ENCODE results near the gene DBN1. TPM values are rescaled to one million over a fixed set of nuclear protein-coding genes. Genes with fewer than 3 reads are reported as not detected.

Gene DBN1
- total RNA-seq, 4 donors from 2014 or later = 61.4 to 98.8 (median 68.0) TPM

GRCh38 chr5:177430972-177431316, 42.5 kb downstream of the DBN1 start:
- Histone ChIP-seq H3K27me3 (no peaks in the 10 kb centered on the region), H3K36me3 (peaks cover 36 to 37% of the 10 kb centered on the region in 2 donors), H3K9me3 (no peaks in the 10 kb centered on the region), H3K4me1 (peaks cover 13% of the 10 kb centered on the region in 2 donors), H3K27ac (no peak overlapping the region), H3K4me3 (replicated peaks in 1 of 3) (no peak overlapping the region)
- WGBS, 2 donors = 75 to 88% methylated on average over 7 of the region's 7 CpGs
- intact Hi-C loops (cut with DNase I) = no loop called here
- TF ChIP-seq POLR2A (IDR thresholded peaks at IDR 0.05) (no peak), CTCF (IDR thresholded peaks at IDR 0.05) (no peak)
- no peak for DNase-seq

DNA sequence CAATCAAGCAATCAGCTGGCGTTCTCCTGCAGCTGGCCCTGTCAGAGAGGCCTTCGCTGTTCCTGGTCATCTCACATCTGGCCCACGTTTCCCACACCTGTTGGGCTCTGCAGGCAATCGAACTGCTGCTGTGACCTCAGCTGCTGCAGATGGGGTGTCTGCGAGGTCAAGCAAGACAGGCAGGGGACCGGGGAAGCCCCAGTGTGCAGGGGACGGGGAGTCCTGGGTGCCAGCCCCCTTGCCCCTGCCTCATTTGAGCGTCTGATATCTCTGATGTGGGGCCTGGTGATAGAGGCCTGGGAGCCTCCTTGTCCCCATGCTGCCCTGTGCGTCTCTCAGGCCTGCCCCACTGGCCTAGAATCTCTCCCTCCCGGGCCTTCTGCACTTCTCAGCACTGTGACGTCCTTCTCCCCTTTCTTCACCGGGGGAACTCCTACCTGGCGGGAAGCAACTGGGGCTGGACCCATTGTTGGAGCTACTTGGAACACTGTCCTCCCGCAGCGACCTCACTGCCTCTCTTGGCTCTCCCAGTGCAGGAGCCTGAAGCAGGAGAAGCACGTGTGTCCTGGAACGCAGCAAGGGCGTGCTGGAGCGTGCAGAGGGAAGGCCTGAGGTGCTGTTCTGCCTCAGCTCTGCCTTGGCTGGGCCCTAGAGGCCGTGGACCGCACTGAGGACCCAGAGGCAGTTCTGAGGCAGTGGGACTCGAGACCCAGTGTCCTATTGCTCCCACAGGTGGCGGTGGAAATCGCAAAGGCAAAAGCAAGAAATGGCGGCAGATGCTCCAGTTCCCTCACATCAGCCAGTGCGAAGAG, 43.1 kb downstream of the DBN1 start:
- WGBS, 2 donors = 90 to 95% methylated on average over 21 to 25 of the region's 26 CpGs
- H3K27ac ChIP-seq = no peak overlapping the region

DNA sequence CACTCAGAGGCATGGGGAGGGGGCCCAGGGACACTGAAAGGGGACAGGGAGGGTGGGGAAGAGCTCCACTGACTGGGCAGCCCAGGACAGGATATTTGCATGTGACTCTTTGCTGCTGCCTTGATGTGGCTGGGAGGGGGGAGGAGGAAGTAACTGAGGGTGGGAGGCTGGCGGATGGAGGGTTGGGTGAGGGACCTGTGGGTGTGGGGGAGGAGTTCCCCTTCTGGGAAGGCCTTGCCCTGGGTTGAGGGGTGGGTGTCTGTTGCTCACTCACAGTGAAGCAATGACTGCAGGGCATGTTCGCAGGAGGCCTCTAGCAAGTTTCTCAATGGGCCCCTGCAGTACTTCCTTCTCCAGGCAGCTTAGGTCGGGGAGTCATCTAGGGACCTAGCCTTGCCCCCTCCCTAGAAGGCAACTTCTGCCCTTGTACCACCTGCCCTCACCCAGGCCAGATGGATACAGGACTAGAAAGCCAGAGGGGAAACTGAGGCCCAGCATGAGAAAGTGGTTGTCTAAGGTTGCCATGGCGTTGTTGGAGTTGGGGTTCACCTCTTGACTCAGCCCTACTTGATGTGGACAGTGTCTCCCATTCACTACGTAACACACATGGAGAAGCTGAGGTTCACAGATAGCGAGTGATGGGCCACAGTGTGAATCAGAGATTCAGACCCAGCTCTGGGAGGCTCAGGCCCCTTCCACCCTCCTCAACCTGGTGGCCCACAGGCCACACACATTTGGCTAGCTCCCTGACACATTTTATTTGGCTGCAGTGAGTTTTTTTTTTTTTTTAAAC, 44.0 kb downstream of the DBN1 start:
- WGBS, 2 donors = 86 to 92% methylated on average over 6 of the region's 6 CpGs
- Histone ChIP-seq H3K4me1 (peaks cover 13% of the 10 kb centered on the region in 2 donors), H3K27me3 (no peaks in the 10 kb centered on the region), H3K27ac (no peak overlapping the region), H3K9me3 (no peaks in the 10 kb centered on the region), H3K36me3 (peaks cover 23 to 24% of the 10 kb centered on the region in 2 donors), H3K4me3 (replicated peaks in 1 of 3) (no peak overlapping the region)
- DNase-seq = peak; percentile 25 to 30
- no peak for TF ChIP-seq POLR2A (IDR thresholded peaks at IDR 0.05)
- TF ChIP-seq CTCF (IDR thresholded peaks at IDR 0.05) = no peak
- intact Hi-C loops (cut with DNase I) = no loop called here

More for the DNA sequence above, 43.1 kb downstream of the DBN1 start:
- intact Hi-C loops (cut with DNase I) = no loop called here
- DNase-seq = no peak
- peaks cover 31 to 33% of the 10 kb centered on the region in 2 donors for H3K36me3 ChIP-seq
- no peaks in the 10 kb centered on the region for H3K27me3 ChIP-seq
- TF ChIP-seq POLR2A (IDR thresholded peaks at IDR 0.05) (no peak), CTCF (IDR thresholded peaks at IDR 0.05) (no peak)
- H3K4me3 ChIP-seq (replicated peaks in 1 of 3) = no peak overlapping the region
- no peaks in the 10 kb centered on the region for H3K9me3 ChIP-seq
- peaks cover 13% of the 10 kb centered on the region in 2 donors for H3K4me1 ChIP-seq

- 83 to 90% methylated on average over 9 to 10 of the region's 10 CpGs for WGBS, 2 donors
- H3K9me3 ChIP-seq = no peaks in the 10 kb centered on the region
- intact Hi-C loops (cut with DNase I) = no loop called here
- H3K4me3 ChIP-seq (replicated peaks in 1 of 3) = no peak overlapping the region
- no peaks in the 10 kb centered on the region for H3K27me3 ChIP-seq
- peaks cover 16% of the 10 kb centered on the region in 2 donors for H3K36me3 ChIP-seq
- TF ChIP-seq CTCF (IDR thresholded peaks at IDR 0.05) (no peak), POLR2A (IDR thresholded peaks at IDR 0.05) (no peak)
- no peak for DNase-seq
- no peak overlapping the region for H3K27ac ChIP-seq
- peaks cover 13% of the 10 kb centered on the region in 2 donors for H3K4me1 ChIP-seq
Measured at GRCh38 chr5:177428574-177429217, 44.7 kb downstream of the DBN1 start.
